Calu3 (cell line): Measurements from ENCODE around the gene NLN. TPM values are rescaled to one million over a fixed set of nuclear protein-coding genes. Genes with fewer than 3 reads are reported as not detected.

Experiments
- BruUV-seq: library from RNA; stranded (reverse); fragments of 400-500 nt; replicated peaks from 2 replicates; lab custom pipeline; 2021; lab: Mats Ljungman, UMichigan
- CTCF ChIA-PET: fragments of 300-600 bp; sonication (Branson Sonifier 250); formaldehyde crosslinking; loops from one replicate; lab custom pipeline; 2022; ENCODE audit warnings: antibody characterized with exemption; lab: Charles Lee
- DNase-seq: peaks from one replicate; pipeline ENCODE4 v3.0.0; 2022
- H3K27ac Mint-ChIP-seq: one replicate; pipeline ENCODE4 v1.8.0; 2022; ENCODE audit warnings: mixed read lengths; ENCODE audit not compliant: unreplicated experiment
- H3K27me3 Mint-ChIP-seq: one replicate; pipeline ENCODE4 v1.8.0; 2022; ENCODE audit warnings: mixed read lengths; ENCODE audit not compliant: unreplicated experiment
- H3K36me3 Mint-ChIP-seq: one replicate; pipeline ENCODE4 v1.8.0; 2022; ENCODE audit warnings: mild to moderate bottlenecking, moderate library complexity, mixed read lengths; ENCODE audit not compliant: insufficient read depth, unreplicated experiment
- H3K4me1 Mint-ChIP-seq: one replicate; pipeline ENCODE4 v1.8.0; 2022; ENCODE audit warnings: mild to moderate bottlenecking, low read depth, mixed read lengths; ENCODE audit not compliant: unreplicated experiment
- H3K4me3 Mint-ChIP-seq: one replicate; pipeline ENCODE4 v1.8.0; 2022; ENCODE audit warnings: mild to moderate bottlenecking, low read depth, moderate library complexity, mixed read lengths; ENCODE audit not compliant: unreplicated experiment
- H3K9me3 Mint-ChIP-seq: one replicate; pipeline ENCODE4 v1.8.0; 2022; ENCODE audit warnings: low read depth, mixed read lengths; ENCODE audit not compliant: unreplicated experiment
- CTCF ChIP-seq: fragments of 200-600 bp; IDR thresholded peaks from one replicate; pipeline ENCODE4 v1.8.0; 2022; ENCODE audit warnings: antibody characterized with exemption; ENCODE audit not compliant: unreplicated experiment
- intact Hi-C: fragments of 100-400 bp; cut with micrococcal nuclease; formaldehyde crosslinking; loops from one replicate; pipeline ENCODE4 v1.10.0; 2022; ENCODE audit not compliant: unreplicated experiment
- total RNA-seq: library from RNA; stranded (reverse); gene quantifications from 2 replicates; pipeline ENCODE4 v1.2.3, GENCODE V29; 2022

The NLN gene
- total RNA-seq, 1 experiment from 2014 or later, result 47.9 TPM

- TF ChIP-seq CTCF, result no peak
- H3K36me3 Mint-ChIP-seq, result no peaks in the 10 kb centered on the region
- peaks cover 3% of the 10 kb centered on the region for H3K9me3 Mint-ChIP-seq
- CTCF ChIA-PET, result interaction anchor here (0.7 to 1.2 kb wide), 3 partner anchors 39 to 374 kb away, joined by 3 to 4 read pairs (median 3); no protein-coding TSS in a partner anchor
- H3K4me3 Mint-ChIP-seq, result peak overlapping the region; percentile 6
- no peaks in the 10 kb centered on the region for H3K27me3 Mint-ChIP-seq
- peak overlapping the region; percentile 58 for H3K27ac Mint-ChIP-seq
- peaks cover 38% of the 10 kb centered on the region for H3K4me1 Mint-ChIP-seq
- no peak for DNase-seq
- intact Hi-C loops, result loop anchor here (10.0 kb wide), 1 partner anchor 394 kb away; the partner anchor contains the start of gene SREK1
- no TSS peak for BruUV-seq
Measured at GRCh38 chr5:65750938-65751337, 28.9 kb downstream of the NLN start.

GRCh38 chr5:65753189-65753588 is 31.2 kb downstream of the NLN start:
- no peak overlapping the region for H3K27ac Mint-ChIP-seq
- no peaks in the 10 kb centered on the region for H3K27me3 Mint-ChIP-seq
- CTCF ChIA-PET, result no interaction called here
- no peak for DNase-seq
- H3K4me3 Mint-ChIP-seq, result no peak overlapping the region
- no TSS peak for BruUV-seq
- intact Hi-C loops, result loop anchor here (10.0 kb wide), 1 partner anchor 392 kb away; the partner anchor contains the start of gene SREK1
- peaks cover 31% of the 10 kb centered on the region for H3K4me1 Mint-ChIP-seq
- no peaks in the 10 kb centered on the region for H3K36me3 Mint-ChIP-seq
- no peak for TF ChIP-seq CTCF
- H3K9me3 Mint-ChIP-seq, result no peaks in the 10 kb centered on the region

- Mint-ChIP-seq H3K27me3 (no peaks in the 10 kb centered on the region), H3K27ac (no peak overlapping the region), H3K9me3 (no peaks in the 10 kb centered on the region), H3K36me3 (peaks cover 6% of the 10 kb centered on the region), H3K4me3 (no peak overlapping the region), H3K4me1 (no peaks in the 10 kb centered on the region)
- intact Hi-C loops, result loop anchor here (10.0 kb wide), 1 partner anchor 386 kb away; the partner anchor contains the start of gene SREK1
- peak; percentile 15 for DNase-seq
- CTCF ChIA-PET, result no interaction called here
- BruUV-seq, result no TSS peak
- TF ChIP-seq CTCF, result no peak
Measured at GRCh38 chr5:65758546-65759144, 36.6 kb downstream of the NLN start.

DNA sequence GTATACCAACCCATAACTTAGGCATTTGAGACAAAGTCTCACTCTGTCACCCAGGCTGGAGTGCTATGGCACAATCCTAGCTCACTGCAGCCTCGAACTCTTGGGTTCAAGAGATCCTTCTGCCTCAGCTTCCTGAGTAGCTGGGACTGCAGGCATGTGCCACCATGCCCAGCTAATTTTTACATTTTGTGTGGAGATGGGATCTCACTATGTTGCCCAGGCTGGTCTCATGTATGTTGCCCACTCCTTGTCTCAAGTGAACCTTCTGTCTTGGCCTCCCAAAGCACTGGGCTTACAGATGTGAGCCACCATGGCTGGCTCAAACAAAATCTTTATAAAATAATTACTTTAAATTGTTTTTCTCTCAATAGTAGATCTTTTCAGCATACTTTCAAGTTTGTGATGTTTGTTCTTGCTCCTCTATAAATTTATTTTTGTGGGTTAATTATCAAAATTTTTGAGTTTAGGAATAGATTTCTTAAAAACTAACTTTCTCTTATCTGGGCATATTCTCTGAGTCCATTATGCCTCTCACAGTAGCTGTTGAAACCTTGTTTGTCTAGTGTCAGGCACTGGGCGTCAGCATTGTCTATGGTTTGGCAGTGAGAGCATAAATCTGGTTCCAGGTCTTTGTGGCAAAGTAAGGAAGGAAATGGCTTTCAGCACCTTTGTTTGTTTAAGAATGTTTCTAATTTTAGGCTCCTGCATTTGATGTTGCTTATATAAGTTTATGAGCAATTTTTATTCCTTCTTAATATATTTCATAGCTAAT is 38.7 kb downstream of the NLN start:
- CTCF ChIA-PET, result no interaction called here
- no peaks in the 10 kb centered on the region for H3K9me3 Mint-ChIP-seq
- no peaks in the 10 kb centered on the region for H3K4me1 Mint-ChIP-seq
- no peak for TF ChIP-seq CTCF
- no TSS peak for BruUV-seq
- no peaks in the 10 kb centered on the region for H3K27me3 Mint-ChIP-seq
- peak; percentile 30 for DNase-seq
- intact Hi-C loops, result loop anchor here (2.0 kb wide), 1 partner anchor 164 kb away; no protein-coding TSS in a partner anchor
- H3K36me3 Mint-ChIP-seq, result peaks cover 6% of the 10 kb centered on the region
- H3K4me3 Mint-ChIP-seq, result no peak overlapping the region
- H3K27ac Mint-ChIP-seq, result peak overlapping the region; percentile 46
